Measurements from ENCODE around the gene CACNB4.
"Not testable (repeated sequence)": the region's sequence is repeated elsewhere in the genome, so short reads cannot be mapped to it uniquely, and the experiment has no call there.

The CACNB4 gene

DNA sequence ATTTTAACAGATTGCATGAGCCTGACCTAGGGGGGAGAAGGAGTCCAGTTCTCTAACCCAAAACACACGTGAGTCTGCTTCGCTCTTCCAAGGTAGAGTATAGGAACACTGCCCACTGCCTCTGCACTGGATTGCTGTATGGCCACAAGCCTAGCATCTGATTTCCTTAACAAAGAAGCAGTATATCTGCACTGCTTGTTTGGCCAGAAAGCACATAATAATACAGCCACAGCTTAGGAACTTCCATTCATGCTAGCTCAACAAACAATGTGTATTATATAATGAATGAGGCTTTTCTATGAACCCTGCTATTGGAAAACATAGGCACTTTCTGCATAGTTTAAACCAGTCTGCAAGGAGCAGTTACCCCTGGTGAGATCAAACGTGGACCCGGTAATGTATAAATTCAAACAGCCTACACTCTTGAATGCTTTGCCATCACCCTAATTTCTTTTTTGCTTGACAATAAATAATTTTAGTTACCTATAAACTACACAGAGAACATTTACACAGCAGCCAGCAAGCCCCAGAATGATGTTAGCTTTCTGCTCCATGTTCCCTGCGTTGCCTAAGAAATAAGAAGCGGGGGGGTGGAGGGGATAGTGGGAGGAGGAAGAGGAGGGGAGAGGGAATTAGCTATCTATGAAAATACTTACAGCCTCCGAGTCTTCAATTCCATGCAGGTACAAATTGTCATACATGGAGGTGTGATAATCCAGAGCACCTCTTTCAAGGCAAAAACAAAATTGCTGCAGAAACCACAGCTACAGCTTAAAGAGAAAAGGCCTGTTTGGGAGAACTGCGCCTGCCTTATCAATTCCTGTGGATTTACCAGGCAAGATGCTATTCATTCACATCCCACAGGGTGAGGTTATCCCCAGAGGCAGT lies 125.6 kb downstream of the CACNB4 start:
- DNase-seq = no peak

DNA sequence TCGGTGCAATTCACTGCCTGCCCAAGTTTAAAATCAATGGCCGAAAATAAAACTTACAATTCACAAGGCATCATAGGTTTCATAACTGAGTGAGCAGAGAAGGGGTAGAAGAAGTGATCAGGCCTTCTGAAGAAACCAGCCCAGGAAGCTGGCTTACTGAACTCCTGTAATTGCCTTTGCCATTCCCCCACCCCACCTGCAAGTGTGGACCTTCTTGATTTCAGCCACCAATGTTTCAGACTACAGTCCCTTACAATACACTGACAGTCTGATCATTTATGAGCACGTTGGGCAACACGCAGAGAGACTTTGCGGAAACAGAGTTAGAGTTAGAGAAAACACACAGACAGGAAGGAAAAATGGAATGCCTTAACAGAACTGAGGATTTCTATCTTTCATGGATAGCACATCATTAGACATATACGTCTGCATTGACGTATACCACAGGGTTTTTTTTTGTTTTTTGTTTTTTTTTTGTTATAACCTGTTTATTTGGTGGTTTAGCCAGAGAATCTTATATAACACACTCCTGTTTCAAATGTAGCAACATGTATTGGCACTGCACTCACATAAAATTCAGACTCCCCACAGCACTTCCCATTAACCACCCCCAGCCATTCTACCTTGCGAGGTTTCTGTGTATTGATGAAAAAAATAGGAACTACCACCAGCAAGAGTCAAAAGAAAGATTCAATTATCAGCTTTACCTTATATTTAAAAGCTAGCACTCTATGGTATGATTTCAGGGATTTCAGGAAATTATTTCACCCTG lies 126.4 kb downstream of the CACNB4 start:
- DNase-seq = no peak

DNA sequence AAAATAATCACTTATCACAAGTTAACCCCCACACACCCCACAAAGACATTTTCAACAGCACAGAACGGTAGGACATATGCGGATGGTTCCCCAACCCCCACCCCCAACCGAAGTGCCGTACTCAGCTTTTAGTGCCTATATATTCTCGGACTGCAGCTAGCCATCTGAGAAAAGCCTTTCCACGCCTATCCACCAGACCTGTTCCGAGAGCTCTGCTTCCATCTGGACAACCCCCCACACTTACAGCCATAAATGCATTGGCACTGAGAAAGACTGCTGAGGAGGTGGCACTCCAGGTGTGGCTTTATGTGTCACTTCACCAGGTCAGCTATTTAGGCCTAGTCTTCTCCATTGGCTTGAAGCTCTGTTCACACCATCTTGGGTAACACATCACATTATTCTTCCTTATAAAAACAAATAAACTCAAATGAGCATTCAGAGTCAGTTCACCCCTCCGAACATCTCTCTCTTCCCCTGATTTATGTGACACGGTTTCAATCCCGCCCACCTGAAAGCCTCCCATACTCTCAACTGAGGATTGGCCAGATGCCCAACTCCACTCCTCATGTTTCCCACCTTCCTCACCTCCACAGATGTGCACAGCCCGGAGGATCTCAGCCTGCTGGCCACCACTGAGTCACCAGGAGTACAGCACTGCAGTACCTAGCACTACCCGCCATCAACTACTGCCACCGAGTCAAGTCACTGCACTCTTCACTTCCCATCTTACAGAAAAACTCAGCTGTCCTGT lies 127.4 kb downstream of the CACNB4 start:
- no peak for DNase-seq

DNA sequence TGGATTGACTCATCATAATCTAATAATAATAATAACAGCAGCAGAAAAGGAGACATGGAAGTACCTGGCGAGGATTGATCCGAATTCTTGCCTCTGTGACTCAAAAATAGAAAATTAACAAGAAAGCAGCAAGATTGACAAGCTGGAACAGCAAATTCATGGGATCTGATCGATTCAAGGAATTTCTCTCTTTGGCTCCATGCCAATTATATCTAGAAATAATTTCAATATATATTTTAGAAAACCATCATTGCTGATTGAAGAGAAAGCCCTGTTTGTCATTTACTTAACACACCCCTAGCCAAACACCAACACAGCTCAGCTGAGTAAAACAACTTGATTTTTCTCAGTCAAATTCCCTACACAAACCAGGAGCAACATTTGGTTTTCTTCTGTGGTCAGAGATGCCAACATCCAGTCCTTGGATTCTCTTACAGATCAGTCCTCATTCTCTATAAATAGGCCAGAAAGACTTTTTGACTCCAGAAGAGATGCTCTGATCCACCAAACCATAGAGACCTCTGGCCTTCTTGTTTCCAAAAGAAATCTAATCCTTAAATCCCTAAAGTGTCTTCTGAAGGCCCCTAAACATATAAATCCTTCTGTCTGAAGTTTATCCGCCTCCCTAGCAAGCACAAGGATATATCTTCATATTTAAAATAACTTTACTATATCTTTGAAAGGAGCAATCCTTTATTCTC lies 129.9 kb downstream of the CACNB4 start:
- no peak for DNase-seq

DNA sequence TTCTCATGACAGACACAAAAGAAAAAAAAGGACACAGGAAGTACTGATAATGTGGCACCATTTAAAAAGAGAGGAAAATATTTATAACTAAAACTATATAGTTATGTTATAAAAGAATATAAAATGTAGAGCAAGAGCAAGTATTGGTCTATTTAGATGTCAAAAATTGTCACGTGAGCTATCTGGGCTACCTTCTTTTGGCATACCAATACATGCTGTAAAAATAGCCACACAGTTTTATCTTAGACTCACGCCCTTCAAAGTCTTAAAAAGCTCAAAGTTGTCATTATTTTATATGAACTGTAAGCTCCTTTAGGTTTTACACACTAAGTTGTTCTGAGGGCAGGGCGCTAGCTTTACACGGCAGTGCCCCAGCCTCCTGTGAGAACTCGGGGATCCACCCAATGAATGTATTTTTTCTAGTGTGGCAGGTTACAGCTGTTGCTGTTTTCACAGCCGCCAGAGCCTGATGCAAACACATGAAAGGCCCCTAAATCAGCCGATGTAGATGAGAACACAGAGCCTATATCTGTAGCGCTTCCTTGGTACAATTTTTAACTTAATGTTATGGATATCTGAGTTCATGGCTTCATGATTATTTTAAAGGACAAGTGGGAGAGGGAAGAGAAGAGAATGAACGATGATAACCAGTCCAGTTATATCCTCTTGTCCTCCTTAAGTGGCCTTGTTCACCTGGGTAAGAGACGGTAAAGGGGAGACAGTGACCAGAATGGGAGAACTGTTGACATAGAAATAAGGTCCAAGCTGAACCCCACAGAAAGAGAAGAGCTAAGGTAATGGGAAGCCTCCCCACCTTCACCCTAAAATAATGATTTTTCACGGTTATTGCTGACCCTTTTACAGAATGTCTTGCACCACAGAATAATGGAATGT lies 130.8 kb downstream of the CACNB4 start:
- no peak for DNase-seq

DNA sequence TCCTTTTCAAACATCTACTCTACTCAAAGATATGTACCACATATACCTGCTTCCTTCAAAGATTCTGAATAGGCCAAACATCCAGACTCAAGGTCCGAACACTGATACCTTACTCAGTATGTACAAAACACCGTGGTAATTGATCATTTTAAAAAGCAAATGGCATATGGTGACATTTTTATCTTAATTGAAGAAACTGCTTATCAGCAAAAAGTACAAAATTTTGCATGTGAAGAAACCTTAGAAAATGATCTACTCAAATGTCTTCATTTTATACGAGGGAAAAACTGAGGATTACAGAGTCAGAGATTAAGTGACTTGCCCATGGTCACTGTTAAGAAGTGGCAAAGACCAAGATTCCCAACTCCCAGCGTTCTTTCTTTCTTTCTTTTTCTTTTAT lies 133.0 kb downstream of the CACNB4 start:
- no peak for DNase-seq

DNA sequence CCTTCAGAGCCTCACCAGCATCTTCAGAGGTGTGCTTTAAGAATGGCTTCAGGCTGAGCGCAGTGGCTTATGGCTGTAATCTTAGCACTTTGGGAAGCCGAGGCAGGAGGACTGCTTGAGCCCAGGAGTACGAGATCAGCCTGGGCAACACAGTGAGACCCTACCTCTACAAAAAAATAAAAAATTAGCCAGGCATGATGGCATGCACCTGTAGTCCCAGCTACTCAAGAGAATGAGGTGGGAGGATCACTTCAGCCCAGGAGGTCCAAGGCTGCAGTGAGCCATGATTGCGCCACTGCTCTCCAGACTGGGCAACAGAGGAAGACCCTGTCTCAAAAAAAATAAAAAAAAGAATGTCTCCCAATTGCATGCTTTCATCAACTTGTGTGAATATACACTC lies 137.3 kb downstream of the CACNB4 start:
- DNase-seq = no peak

DNA sequence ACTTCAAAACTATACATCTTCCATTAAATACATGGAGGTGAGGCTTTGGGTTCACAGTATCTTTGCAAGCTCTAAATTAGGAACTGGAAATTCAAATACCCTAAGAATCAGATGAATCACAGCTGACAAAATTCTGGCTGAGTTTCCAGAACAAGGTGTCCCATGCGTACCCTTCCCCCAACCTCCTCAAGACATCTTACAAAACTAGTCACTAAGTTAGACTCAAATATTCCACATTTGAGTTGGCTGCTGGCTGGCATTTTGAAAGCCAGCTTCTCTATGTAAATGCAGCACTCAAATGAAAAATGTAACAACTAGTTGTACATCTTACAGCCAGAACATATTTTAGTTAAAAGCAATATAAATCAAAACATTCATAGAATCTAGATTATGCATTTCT lies 139.6 kb downstream of the CACNB4 start:
- DNase-seq = no peak

DNA sequence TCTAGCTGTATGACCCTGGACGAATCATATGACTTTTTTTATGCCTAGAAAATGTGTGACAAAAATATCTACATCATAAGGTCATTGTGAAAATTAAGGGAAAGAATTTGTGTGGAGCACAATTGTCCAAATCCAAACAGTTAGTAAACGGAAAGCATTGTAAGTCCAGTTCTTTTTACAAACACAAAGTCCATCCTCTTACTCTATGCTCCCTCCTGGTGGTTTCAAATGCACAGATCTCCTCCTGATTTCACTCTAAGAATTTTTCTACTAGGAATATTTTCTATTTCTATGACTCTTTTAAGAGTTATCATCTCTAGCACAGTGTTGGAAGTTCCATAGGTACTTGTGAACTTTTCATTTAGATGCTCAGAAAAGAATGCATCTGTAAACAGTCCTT lies 145.4 kb downstream of the CACNB4 start:
- no peak for DNase-seq

DNA sequence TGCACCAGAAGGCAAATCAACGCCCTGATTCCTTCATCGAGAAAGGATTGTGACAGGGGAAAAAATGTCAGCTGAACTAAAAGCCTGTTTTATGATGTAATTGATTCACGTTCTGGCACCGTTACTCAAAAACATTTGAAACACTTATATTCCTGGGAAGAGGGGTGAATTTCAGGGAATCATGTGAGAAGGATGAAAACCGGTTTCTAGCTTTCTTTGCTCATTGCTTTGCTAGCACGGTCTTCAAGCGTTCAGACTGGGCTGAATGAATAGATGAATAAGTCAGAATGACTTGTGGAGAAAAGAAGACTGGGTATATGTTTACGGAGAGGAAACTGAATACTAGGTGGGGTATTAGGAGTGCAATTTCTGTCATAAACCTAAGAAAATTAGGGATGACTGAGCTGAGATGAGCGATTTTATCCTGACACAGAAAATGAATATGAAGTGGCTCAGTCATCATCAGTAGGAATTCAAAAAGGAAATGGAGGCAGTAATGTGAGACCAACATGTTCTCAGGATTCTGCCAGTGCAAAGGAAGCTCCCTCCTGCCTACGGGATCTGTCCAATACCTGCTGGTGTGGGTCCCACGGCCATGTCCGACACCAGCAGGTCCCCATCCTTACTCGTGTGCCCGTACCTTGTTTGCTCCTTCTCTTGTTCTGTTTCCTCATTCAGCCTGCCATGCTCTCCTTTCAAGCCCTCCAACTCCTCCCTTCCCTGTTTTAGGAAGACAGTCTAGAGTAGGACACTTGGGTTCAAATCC lies 146.0 kb downstream of the CACNB4 start:
- no peak for DNase-seq

DNA sequence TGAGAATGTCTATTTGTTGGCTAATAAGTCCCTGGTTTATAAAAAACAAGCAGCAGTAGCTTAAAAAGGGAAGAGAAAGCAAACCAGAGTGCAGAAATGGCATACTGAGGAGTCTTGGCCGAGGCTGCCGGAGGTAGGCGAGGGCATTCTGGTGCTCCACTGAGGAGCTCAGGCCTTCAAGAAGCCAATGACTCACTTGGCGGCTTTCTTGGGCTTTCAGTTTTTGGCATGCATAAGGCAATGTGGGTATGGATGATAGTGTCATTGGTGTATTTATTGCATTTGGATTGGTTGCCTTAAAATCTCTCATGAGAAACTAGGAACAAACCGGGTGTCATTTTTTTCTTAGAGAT lies 151.1 kb downstream of the CACNB4 start:
- no peak for DNase-seq

DNA sequence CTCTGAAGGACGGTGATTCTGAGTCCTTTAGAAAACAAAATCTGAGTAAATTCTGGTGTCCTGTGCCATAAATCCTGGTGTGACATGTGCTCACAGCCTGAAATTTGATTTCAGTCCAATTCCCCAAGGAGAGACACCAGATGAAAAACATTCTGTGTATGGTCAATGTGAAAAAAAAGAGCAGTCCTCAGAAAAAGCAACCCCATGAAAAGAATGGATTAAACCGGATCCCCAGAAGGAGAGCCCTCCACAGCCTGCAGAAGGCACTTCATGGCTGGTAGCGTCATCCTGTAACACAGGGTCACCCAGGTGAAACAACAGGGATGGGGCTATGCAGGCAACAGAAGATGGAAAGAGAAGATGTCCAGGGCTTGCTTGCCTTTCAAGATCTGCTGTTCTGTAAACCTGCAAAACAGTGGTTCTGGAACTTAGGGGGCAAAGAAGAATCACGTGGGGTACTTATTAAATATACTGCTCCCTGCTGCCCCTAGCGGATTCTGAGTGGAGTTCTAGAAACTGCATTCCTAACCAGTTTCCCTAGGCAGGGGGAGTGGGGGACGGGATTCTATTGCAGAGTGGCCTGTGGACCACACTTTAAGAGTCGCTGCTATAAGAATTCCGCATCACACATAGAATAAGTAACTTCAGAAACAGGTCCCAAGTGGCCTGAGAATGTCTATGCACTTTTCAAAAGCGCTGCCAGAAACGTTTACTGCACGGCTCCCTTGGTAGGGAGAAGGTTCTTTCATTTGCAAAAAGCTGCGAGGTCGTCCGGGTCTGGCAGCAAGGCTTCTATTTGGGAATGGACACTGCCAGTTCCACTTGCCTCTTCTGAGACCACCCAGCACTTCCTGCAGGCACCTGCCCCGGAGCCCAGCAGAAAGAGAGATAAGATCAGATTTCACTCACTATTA lies 151.7 kb downstream of the CACNB4 start:
- DNase-seq = no peak

DNA sequence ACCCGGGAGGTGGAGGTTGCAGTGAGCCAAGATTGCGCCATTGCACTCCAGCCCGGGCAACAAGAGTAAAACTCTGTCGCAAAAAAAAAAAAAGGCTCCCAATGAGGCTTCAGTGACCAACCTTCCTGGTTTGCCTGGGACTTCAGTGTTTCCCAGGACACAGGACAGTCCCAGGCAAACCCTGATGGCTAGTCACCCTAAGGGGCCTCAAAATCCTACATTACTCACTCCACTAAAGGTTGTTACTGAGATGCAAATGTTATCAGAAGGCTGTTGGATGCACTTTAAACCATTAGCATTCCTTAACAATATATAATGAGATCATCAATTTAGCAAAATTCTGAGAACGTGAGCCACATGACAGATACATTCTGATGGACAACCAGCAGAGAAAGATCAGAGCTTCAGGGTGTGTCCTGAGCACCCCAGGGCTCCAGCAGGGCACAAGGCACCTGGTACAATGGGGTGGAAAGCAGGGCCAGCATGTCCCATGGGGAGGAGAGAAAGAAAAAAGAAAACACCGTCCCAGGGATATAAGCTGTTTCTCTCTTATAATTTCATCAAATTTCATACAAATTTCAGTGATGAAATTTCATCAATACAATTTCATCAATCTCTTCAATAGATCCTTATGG lies 152.5 kb downstream of the CACNB4 start:
- no peak for DNase-seq

DNA sequence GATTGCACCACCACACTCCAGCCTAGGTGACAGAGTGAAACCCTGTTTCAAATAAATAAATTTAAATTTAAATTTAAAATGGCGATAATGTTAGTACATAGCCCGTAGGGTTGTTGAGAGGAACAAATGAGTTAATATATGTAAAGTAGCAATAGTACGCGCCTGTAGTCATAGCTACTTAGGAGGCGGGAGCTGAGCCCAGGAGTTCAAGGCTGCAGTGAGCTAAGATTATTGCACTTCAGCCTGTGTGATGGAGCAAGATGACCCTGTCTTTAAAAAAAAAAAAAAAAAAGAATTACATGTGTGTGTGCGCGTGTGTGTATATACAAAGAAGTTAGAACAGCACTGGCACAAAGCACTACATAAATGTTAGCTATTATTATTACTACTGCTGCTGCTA lies 153.2 kb downstream of the CACNB4 start:
- no peak for DNase-seq

DNA sequence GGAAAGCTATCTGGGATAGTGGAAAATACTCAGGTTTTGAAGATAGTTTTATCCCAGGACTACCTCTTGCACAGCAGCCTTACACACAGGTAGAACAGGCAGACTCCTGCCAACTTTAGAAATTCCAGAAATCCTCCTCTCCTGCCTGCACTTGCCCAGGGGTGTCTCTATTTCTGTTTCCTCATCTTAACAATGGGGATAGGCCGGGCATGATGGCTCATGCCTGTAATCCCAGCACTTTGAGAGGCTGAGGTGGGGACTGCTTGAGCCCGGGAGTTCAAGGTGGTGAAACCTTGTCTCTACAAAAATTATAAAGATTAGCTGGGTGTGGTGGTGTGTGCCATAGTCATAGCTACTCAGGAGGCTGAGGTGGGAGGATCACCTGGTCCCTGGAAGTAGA lies 153.7 kb downstream of the CACNB4 start:
- no peak for DNase-seq

DNA sequence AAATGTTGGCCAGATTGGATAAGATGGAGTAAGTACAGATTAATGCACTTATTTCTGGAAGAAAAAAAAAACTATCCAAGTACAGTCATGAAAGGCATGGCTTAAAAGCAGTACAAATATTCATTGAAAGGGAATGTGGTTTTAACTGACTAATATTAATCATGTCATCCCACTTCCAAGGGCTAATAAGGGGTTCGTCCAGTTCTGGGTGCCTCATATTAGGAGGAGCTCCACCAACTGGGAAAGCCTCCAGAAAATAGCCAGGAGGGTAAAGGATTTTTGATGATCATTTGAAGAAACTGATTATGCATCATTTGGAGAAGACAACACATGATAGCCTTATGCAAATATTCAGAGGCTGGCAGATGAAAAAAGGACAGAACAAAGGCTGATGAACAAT lies 155.4 kb downstream of the CACNB4 start:
- no peak for DNase-seq

DNA sequence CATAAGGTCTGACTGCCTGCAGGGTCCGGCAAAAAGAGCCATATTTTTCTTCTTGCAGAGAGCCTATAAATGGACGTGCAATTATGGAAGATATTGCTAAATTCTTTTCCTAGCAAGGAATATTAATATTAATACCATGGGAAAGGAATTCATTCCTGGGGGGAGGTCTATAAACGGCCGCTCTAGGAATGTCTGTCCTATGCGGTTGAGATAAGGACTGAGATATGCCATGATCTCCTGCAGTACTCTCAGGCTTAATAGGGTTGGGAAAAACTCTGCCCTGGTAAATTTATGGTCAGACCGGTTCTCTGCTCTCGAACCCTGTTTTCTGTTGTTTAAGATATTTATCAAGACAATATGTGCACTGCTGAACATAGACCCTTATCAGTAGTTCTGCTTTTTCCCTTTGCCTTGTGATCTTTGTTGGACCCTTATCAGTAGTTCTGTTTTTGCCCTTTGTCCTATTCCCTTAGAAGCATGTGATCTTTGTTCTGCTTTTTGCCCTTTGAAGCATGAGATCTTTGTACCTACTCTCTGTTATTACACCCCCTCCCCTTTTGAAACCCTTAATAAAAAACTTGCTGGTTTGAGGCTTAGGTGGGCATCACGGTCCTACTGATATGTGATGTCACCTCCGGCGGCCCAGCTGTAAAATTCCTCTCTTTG lies 156.2 kb downstream of the CACNB4 start:
- not testable (repeated sequence) for DNase-seq

DNA sequence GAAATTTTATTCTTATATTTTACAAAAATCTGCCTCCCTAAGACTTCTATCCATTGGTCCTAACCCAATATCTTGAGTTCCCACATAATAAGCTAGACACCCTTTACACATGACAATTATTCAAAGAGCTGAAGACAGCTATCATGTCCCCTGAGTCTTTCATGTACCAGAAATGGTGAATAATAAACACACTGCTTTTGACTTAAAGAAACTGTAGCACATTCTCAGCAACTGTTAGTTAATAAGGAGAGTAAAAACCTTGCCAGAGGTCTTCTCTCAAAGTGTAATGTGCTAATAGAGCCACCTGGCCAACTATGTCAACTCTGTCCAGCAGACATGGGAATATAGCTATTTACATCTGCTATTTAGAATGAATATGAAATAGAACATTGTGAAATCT lies 160.9 kb downstream of the CACNB4 start:
- no peak for DNase-seq

DNA sequence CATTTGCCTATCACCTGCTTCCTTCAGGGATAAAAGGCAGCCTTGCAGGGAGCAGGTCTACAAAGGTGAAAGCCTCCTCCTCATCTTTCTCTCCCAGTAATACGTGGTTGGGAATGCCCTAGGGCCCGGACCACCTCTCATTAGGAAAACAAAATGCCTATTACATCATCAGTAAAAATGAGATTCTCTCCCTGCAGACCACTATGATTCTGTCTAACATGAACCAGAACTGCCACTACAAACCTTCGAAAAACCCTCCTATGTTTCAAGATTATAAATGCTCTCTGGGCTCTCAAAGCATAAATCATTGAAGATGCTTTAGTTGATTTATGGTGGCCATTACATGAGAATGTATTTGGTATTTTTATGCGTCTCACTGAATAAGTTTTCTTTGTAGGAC lies 162.2 kb downstream of the CACNB4 start:
- no peak for DNase-seq
